Subcutaneous adipose tissue (tissue), 4 donors: ENCODE results near the gene C1QTNF1. TPM values are rescaled to one million over a fixed set of nuclear protein-coding genes. Genes with fewer than 3 reads are reported as not detected.

Source experiments
- CTCF ChIP-seq: fragments of 450-650 bp; IDR thresholded peaks from one replicate; pipeline ENCODE4 v1.5.1; 2016; ENCODE audit warnings: low read depth, mild to moderate bottlenecking, control low read depth, antibody characterized with exemption, moderate library complexity
- total RNA-seq, 4 donors: library from RNA; depleted of rRNA; stranded (reverse); fragments of >200 nt; gene quantifications; one replicate each; pipeline ENCODE4 v1.1.0, GENCODE V29; 2016

C1QTNF1 gene
- 100 to 1,000 TPM; 198 to 469 (median 294) TPM for total RNA-seq

- TF ChIP-seq CTCF = no peak
These were observed at the start of gene C1QTNF1 for GRCh38 chr17:79023886-79024771. Gene C1QTNF1, plus strand, starts transcription at chr17:79024169. Its CDS starts 19,800 bp downstream, at chr17:79043969.

- TF ChIP-seq CTCF = no peak
These were observed 49.1 kb upstream of the C1QTNF1 start for GRCh38 chr17:78974635-78975591.

GRCh38 chr17:78976907-78977680 lies 46.9 kb upstream of the C1QTNF1 start:
- no peak for TF ChIP-seq CTCF

GRCh38 chr17:78977681-78977943 lies 46.4 kb upstream of the C1QTNF1 start:
- TF ChIP-seq CTCF = no peak

GRCh38 chr17:78977997-78978973 lies 45.7 kb upstream of the C1QTNF1 start:
- no peak for TF ChIP-seq CTCF

GRCh38 chr17:78979780-78980623 lies 44.0 kb upstream of the C1QTNF1 start, which contains the start of gene LGALS3BP:
Gene LGALS3BP, minus strand, starts transcription at chr17:78979923. Its CDS starts 2,732 bp downstream, at chr17:78977191.
- no peak for TF ChIP-seq CTCF
